Measurements from ENCODE around the gene ZNF469.

ZNF469 gene

DNA sequence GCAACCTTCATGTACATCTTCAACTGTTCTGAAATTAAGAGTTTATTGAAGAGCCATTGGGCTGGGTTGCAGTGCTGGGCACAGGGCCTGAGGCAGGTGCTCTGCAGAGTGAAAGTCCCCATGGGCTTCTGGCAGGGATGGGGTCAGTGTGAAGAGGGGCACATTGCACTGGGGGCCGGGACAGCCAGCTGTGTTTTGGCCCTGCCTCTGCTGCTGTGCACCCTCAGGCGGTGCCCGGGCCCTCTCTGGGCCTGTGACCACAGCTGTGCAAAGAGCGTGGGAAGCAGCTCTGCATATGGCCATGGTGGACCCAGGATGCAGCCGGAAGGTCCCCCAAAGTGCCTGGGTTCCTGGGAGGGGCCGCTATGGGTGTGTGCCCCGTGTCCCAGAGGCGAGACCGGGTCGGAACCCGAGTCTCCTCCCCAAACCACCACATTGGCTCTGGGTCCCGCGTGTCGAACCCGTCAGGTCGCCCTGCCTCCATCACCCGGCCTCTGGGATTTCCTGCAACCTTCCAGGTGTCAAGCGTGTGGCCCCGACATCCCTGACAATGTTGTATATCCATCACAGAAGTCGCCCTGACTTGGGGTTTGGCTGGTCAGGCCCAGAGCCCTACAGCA lies 38.2 kb upstream of the ZNF469 start:
- TF ChIP-seq ZNF274 (IDR thresholded peaks at IDR 0.05; ENCODE audit: low read depth, low read length): no peak
- H3K4me3 ChIP-seq (ENCODE audit: low read length): no peak overlapping the region

DNA sequence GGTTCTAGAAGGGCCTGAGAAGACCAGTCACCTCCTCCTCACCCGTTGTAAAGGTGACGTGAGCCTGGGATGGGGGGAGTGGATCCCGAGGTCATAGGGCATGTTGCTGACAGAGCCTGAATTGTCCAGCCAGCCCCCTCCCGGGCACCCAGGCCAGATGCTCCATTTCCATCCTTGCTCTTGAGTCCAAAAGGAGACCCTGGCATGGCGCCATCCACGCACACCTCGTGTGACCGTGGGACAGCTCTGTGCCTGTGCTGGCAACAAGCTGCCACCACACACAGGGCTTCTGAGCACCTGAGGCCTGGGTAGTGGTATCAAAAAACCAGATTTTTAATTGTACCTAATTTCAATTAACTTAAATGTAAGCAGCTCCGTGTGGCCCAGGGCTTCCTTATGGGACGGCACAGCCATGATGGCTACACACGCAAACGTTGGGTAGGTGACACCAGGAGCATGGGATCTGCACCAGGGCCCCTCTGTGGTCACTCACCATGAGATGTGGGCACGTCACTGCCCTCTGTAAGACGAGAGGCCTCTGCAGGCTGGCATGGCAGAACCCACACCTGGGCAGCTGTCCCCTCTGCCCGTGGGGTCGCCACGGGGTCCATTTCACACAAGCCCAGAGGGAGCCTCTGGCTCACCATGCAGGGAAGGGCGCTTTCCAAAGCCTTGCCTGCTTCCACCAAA lies 37.6 kb upstream of the ZNF469 start:
- H3K4me3 ChIP-seq (ENCODE audit: low read length): no peak overlapping the region
- no peak for TF ChIP-seq ZNF274 (IDR thresholded peaks at IDR 0.05; ENCODE audit: low read depth, low read length)

DNA sequence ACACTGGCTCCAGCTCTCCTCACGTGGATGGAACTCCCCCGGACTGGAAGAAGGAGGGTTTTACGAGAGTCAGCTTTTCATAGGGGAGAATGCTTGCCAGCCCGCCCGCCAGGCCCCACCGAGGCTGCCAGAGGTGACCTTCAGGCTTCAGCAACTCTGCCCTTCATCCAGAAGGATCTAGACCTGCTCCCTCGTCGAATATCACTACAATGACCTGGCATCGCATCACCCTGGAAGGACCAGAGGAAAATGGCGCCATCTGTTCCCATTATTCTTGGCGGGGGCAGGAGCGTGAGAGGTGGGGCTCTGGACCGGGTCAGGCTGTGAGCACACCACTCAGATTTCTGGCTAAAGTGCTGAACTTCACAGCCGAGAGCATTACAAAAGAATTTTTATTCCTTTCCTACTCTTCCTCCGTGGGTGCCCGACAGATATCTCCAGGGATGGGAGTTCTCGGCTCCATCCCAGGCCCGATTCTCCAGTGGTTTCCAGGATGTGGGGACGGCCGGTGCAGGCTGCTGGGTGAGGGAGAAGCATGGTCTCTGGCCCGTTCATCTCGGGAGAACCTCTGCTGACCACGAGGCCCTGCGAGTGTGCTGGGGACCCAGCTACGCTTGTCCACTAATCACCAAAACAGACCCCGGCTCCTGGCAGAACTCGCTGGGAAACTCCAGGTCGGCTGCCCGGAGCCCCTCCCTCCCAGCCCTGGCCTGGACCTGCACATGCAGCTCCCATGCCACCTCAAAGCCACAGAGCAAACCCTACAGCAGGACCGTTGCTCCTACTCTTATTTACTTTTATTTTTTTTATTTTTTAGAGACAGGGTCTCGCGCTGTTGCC lies 36.8 kb upstream of the ZNF469 start:
- H3K4me3 ChIP-seq (ENCODE audit: low read length): no peak overlapping the region
- TF ChIP-seq ZNF274 (IDR thresholded peaks at IDR 0.05; ENCODE audit: low read depth, low read length): no peak

DNA sequence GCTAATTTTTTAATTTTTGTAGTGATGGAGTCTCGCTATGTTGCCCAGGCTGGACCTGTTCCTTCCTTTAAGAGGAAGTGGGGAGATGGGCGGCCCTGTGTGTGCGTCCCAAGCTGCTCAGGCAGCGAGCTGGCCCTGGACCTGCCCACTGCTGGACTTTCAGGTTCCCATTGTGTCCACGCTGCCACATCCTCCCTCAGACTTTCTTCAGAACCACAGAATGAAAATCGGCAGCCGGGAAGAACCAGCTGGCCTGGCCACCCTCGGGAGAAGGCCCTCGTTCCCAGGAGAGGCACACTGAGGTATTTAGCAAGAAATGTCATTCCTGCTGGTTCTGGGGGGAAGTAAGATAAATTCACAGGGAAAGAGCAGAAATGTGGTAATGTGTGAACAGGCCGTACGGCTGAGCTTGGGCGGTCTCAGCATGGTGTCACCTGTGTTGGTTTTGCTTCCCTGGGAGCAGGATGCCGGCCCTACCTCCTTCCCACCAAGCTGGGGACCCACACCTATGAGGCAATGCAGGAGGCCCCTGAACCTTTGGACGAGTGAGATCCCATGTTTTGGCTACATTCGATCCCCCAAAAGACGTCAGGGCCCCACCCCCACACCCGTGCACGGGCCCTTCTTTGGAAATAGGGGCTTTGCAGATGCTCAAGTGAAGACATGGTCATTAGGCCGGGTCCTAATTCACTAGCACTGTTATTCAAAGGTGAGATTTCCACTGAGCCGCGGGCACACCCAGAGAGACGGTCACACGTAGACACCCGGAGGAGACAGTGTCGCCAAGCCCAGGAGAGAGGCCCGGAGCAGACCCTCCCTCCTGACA lies 35.9 kb upstream of the ZNF469 start:
- H3K4me3 ChIP-seq (ENCODE audit: low read length): no peak overlapping the region
- no peak for TF ChIP-seq ZNF274 (IDR thresholded peaks at IDR 0.05; ENCODE audit: low read depth, low read length)

DNA sequence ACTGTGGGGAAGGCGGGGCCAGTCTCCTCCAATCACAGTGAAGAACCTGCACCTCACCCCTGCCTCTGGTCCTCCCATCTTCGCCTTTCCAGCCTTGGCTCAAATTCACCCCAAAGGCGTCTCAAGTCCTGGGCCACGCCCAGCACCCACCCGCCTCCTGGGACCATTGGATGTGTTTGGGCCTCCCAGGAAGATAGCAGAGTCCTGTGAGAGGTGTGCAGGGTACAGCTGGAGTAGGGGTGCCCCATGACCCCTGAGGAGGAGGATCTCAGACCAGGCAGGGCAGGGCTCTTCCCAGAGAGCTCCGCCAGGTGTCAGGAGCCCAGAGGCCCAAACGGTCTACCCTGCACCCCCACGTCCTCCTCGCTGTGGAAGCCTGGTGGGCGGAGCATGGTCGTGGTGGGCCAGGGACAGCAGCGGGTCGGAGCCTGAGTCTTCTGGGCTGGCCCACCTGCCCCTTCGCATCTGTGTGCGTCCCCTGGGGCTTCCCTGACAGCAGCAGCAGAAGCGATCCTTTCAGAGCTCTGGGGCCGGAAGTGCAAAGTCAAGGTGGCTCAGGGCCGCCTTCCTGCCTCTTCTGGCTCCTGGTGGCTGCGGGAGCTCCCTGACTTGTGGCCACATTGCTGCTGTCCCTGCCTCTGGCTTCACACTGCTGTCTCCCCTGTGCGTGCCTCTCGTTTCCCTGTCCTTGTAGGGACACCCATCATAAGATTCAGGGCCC lies 34.9 kb upstream of the ZNF469 start:
- no peak overlapping the region for H3K4me3 ChIP-seq (ENCODE audit: low read length)
- TF ChIP-seq ZNF274 (IDR thresholded peaks at IDR 0.05; ENCODE audit: low read depth, low read length): no peak

DNA sequence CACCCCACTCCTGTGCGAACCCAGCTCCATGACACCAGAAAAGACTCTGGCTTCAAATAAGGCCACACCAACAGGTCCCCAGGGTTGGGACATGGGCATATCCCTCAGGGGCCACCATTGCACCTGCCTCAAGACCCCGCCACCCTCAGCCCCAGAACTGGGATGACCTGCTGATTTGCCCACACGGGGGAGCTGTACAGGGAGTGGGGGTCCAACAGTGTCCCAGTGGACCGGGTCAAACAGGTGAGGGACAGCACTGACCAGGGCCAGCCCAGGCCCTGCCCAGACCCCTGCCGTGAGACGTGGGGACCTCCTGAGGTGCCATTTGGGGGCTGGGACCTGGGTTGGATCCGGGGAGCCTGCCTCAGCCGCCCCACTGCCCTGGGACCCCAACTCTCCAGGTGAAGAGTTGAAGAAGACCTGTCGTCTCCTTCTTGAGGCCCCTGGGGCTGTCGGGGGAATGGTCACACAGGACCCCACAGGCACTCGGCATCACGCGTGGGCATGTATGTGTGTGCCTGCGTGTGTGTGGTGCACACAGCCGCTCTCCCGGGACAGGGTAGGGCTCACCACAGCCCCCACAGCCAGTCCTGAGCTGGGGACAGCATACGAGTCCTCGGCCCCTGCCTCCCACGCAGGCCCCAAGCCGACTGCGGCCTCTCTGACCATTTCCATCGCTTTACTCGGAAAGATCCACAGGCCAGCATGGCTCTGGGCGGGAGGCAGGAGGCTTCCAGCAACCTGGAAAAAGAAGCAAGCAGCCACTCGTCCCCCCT lies 34.2 kb upstream of the ZNF469 start:
- no peak for TF ChIP-seq ZNF274 (IDR thresholded peaks at IDR 0.05; ENCODE audit: low read depth, low read length)
- no peak overlapping the region for H3K4me3 ChIP-seq (ENCODE audit: low read length)

DNA sequence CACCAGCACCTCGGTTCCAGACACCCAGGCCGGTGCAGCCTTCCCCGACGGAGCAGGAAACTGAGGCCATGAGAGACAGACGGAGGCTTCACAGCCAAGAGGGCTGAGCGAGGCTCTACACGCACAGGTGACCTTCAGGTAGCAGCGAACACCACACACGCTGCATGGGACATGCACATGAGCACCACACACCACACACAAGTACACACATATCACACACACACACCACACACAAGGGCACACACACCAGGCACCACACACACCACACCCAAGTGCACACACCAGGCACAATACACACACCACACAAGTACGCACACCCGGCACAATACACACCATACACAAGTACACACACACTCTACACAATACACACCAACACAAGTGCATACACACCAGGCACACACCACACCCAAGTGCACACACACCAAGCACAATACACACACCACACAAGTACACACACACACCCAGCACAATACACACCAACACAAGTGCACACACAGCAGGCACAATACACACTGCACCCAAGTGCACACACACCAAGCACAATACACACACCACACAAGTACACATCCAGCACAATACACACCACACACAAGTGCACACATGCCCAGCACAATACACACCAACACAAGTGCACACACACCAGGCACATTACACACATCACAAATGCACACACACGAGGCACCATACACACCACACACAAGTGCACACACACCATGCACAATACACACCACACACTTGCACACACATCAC lies 33.4 kb upstream of the ZNF469 start:
- no peak overlapping the region for H3K4me3 ChIP-seq (ENCODE audit: low read length)
- no peak for TF ChIP-seq ZNF274 (IDR thresholded peaks at IDR 0.05; ENCODE audit: low read depth, low read length)

DNA sequence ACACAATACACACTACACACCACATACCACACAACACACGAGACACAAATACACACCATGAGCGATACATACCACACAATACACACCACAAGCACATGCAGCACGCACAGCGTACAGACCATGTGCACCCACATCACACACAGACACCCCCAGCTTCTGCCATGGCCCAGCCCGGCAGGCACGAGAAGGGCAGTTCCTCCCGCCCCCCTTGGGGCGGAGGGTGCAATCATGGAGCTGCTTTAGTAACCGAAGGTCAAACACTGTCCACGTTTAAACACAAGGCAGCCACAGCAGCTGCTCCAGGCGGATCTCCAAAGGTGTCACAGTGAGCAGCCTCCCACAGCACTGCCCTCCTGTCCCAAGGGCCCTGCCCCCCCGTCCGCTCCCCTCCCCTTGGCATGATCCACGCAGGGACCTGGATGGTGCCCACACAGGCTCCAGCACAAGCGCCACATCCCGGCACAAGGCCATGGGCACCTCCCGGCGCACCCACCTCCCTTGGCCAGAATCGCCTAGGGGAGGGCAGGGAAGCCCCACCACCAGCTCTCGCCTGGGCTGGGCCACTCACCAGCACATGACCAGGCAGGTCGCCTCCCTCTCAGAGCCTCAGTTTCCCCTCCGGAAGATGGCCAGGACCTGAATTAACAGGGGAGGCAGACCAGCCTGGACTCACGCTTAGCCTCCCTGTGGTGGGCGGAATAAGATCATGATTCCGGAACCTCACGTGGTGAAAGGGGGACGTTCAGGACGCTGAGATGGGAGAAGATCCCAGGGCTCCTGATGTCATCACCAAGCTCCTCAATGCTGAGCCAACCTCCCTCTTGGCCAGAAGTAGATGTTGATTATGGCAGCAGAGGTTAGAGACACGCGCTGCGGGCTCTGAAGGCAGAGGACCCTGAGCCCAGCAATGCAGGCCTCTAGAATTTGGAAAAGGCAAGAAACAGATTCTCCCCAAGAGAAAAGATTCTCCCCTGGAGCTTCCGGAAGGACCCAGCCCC lies 32.6 kb upstream of the ZNF469 start:
- H3K4me3 ChIP-seq (ENCODE audit: low read length): no peak overlapping the region
- TF ChIP-seq ZNF274 (IDR thresholded peaks at IDR 0.05; ENCODE audit: low read depth, low read length): no peak

DNA sequence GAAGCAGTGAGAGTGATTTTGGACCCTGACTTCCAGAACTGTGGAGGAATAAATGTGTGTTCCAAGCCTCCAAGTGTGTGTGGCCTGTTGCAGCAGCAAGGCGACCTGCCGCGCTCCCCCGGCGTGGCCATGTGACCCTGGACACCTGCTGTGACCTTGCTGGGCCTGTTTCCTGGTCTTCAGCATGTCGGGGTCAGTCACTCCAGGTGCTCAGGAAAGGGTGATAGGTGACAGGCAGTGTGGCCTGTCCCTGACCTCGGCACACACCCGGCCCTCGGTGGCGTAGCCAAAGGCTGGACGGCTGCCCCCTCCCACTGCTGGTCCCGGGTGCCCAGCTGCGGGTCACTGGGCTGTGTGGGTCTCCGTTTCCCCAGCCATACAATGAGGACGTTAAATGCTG lies 31.8 kb upstream of the ZNF469 start:
- H3K4me3 ChIP-seq (ENCODE audit: low read length): no peak overlapping the region
- no peak for TF ChIP-seq ZNF274 (IDR thresholded peaks at IDR 0.05; ENCODE audit: low read depth, low read length)

DNA sequence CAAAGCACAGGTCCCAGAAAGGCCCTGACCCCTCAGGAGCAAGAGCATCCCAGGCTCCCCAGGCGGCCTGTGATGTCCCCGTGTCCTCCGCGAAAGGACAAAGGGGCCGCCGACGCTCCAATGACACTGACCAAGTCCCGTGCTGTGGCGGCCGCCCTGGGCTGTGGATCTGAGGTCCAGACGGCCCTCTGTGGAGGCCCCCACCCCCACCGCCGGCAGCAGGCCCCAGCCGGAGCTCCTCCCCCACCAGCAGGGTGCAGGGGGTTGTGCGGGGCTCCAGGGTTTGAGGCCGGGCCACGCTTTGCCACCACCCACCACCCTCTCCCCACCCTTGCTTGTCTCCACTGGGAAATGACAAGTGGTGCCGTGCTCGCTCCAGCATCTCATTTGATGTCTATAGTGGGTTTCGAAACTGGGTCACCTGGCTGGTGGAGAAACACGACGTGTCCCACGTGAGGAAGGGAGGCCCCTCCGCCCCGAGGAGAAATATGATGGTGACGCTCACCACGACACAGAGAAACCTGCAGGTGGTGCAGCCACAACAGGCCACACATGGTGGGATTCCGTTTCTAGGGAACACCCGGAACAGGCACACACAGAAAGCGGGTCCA lies 31.2 kb upstream of the ZNF469 start:
- H3K4me3 ChIP-seq (ENCODE audit: low read length): no peak overlapping the region
- TF ChIP-seq ZNF274 (IDR thresholded peaks at IDR 0.05; ENCODE audit: low read depth, low read length): no peak
